Measurements from ENCODE around the gene VMAC. TPM values are rescaled to one million over a fixed set of nuclear protein-coding genes. Genes with fewer than 3 reads are reported as not detected.

The VMAC gene
- polyA plus RNA-seq, 2 of the 4 experiments (the other 2 are of a cell fraction), result 1.1 to 1.6 TPM

DNA sequence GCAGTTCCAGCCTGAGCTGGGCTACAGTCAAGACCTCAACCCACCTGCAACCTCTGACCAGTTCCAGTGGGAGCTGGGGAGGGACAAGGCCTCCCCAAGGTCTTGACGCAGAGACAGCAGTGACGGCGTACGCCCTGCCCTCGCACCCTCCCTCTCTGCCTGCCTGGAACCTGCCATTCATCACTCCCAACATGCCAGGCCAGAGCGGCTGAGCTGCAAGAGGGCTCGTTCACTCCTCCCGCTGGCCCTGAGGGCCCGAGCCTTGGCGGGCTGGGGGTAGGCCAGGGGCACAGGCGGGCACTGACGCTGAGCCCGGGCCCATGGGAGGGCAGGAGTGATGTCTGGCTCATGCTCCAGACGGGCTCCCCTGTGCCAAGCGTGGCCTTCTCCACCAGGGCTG, 9.3 kb upstream of the VMAC start:
- H3K4me1 ChIP-seq, result no peaks in the 10 kb centered on the region
- TF ChIP-seq, protein P1, sequence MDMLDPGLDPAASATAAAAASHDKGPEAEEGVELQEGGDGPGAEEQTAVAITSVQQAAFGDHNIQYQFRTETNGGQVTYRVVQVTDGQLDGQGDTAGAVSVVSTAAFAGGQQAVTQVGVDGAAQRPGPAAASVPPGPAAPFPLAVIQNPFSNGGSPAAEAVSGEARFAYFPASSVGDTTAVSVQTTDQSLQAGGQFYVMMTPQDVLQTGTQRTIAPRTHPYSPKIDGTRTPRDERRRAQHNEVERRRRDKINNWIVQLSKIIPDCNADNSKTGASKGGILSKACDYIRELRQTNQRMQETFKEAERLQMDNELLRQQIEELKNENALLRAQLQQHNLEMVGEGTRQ (IDR thresholded peaks at IDR 0.05), result no peak
- TF ChIP-seq, protein P2, sequence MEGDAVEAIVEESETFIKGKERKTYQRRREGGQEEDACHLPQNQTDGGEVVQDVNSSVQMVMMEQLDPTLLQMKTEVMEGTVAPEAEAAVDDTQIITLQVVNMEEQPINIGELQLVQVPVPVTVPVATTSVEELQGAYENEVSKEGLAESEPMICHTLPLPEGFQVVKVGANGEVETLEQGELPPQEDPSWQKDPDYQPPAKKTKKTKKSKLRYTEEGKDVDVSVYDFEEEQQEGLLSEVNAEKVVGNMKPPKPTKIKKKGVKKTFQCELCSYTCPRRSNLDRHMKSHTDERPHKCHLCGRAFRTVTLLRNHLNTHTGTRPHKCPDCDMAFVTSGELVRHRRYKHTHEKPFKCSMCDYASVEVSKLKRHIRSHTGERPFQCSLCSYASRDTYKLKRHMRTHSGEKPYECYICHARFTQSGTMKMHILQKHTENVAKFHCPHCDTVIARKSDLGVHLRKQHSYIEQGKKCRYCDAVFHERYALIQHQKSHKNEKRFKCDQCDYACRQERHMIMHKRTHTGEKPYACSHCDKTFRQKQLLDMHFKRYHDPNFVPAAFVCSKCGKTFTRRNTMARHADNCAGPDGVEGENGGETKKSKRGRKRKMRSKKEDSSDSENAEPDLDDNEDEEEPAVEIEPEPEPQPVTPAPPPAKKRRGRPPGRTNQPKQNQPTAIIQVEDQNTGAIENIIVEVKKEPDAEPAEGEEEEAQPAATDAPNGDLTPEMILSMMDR (IDR thresholded peaks at IDR 0.05), result no peak
- TF ChIP-seq EP300 (IDR thresholded peaks at IDR 0.05) (no peak), MAZ (IDR thresholded peaks at IDR 0.05; ENCODE audit: borderline replicate concordance, low read depth, low read length) (no peak)
- ATAC-seq (no peak), FAIRE-seq (no peak), DNase-seq (ENCODE audit: low read depth in 1 of 2, low spot score in 1 of 2) (no peak)
- WGBS (ENCODE audit: missing lambda C conversion rate), result 80% methylated on average over 2 of the region's 15 CpGs
- no peaks in the 10 kb centered on the region for H3K9me3 ChIP-seq
- H3K4me2 ChIP-seq, result no peak overlapping the region
- no peak overlapping the region for H3K27ac ChIP-seq
- POLR2A ChIA-PET, result no interaction called here
- no peak overlapping the region for H3K4me3 ChIP-seq
- CTCF ChIA-PET, result interaction anchor here (1.3 kb wide), 1 partner anchor 91 kb away, joined by 8 read pairs; no protein-coding TSS in a partner anchor

DNA sequence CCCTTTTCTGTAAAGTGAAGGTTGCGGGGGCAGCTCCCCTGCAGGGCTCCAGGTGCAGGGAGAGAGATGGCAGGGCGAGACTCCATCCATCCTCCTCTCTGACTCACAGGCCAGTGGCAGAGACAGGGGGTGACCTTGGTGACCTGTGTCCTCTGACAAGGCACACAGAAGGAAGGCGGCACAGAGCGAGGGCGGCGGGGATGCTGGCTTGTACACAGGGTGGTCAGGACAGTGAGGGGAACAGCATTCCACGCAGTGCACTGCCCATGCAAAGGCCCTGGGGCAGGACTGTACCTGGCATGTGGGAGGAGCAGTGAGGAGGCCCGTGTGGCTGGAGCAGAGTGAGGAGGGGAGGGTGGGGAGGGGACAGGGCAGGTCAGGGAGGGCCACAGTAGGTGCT, 8.8 kb upstream of the VMAC start:
- TF ChIP-seq, protein P1 (IDR thresholded peaks at IDR 0.05), result no peak
- TF ChIP-seq CBX8 (IDR thresholded peaks at IDR 0.05) (no peak), BHLHE40 (IDR thresholded peaks at IDR 0.05; ENCODE audit: low read depth, low read length) (no peak), POLR2A (IDR thresholded peaks at IDR 0.05; ENCODE audit: low read length) (no peak), ZNF302 (CRISPR knock-in tag; IDR thresholded peaks at IDR 0.05) (no peak), SMC3 (IDR thresholded peaks at IDR 0.05) (no peak), NFE2L2 (conservative IDR thresholded peaks at IDR 0.05; ENCODE audit: low read length) (no peak), NR3C1 (IDR thresholded peaks at IDR 0.05) (no peak), ZSCAN20 (CRISPR knock-in tag; IDR thresholded peaks at IDR 0.05) (no peak), HOXB5 (CRISPR knock-in tag; IDR thresholded peaks at IDR 0.05) (no peak), RNF2 (IDR thresholded peaks at IDR 0.05; ENCODE audit: borderline replicate concordance, low read depth) (no peak), PHF8 (IDR thresholded peaks at IDR 0.05; ENCODE audit: borderline replicate concordance, low read depth) (no peak)
- H3K4me3 ChIP-seq, result no peak overlapping the region
- WGBS (ENCODE audit: missing lambda C conversion rate), result 94% methylated on average over 7 of the region's 8 CpGs
- no peak overlapping the region for H3K4me2 ChIP-seq
- DNase-seq (ENCODE audit: low read depth in 1 of 2, low spot score in 1 of 2) (no peak), FAIRE-seq (no peak), ATAC-seq (no peak)
- ChIA-PET POLR2A (no interaction called here), CTCF (interaction anchor here (1.3 to 2.1 kb wide), 3 partner anchors 89 to 92 kb away, joined by 4 to 9 read pairs (median 8); no protein-coding TSS in a partner anchor)
- no peak overlapping the region for H3K27ac ChIP-seq
- H3K9me3 ChIP-seq, result no peaks in the 10 kb centered on the region
- H3K4me1 ChIP-seq, result no peaks in the 10 kb centered on the region

DNA sequence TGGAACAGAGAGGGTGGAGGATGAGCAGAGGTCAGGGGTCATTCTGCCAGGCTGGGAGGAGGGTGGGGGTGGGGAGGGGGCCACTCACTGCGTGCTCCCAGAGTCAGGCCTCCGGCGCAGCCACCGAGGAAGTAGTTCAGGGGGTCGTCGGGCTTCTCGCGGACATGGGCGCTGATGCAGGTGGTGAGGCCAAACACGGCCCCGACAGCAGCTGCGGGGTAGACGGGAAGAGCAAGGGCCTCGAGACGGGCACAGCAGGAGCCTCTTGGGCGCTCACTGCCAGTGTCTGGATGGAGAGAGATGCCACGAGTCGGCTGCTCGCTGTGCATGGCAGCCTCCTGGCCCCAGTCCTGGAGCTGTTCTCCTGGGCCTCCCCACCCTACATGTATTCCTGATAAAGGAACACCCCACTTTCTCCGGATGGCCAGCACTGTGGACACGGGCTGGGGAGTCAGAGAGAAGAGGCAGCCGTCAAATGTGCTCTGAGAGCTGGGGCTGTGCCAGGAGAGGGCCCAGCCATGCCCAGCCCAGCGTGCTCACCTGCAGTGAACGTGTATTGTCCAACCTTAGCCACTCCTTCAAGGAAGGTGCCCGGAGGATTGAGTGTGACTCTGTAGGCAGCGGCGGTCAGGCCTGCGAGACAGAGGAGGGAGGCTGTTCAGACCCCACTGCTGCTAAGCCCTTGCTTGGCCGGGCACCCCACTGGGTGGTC, 8.2 kb upstream of the VMAC start:
- TF ChIP-seq EHF (CRISPR knock-in tag; IDR thresholded peaks at IDR 0.05) (no peak), RFX5 (IDR thresholded peaks at IDR 0.05) (no peak), EHMT2 (IDR thresholded peaks at IDR 0.05; ENCODE audit: low read depth) (no peak), RAD21 (conservative IDR thresholded peaks at IDR 0.05 in 1 of 2, IDR thresholded peaks at IDR 0.05 in 1 of 2) (no peak)
- WGBS (ENCODE audit: missing lambda C conversion rate), result 82% methylated on average over 22 of the region's 29 CpGs
- FAIRE-seq (no peak), DNase-seq (ENCODE audit: low read depth in 1 of 2, low spot score in 1 of 2) (no peak), ATAC-seq (no peak)
- Histone ChIP-seq H3K4me2 (no peak overlapping the region), H3K4me1 (no peaks in the 10 kb centered on the region), H3K9me3 (no peaks in the 10 kb centered on the region), H3K27ac (no peak overlapping the region), H3K4me3 (no peak overlapping the region)
- ChIA-PET CTCF (interaction anchor here (1.3 to 2.1 kb wide), 2 partner anchors 90 to 92 kb away, joined by 4 to 9 read pairs; no protein-coding TSS in a partner anchor), POLR2A (interaction anchor here (0.6 kb wide), 1 partner anchor 137 kb away, joined by 4 read pairs; no protein-coding TSS in a partner anchor)
